Myocyte (in vitro differentiated cells): Measurements from ENCODE around the gene ADAMTS14. TPM values are rescaled to one million over a fixed set of nuclear protein-coding genes. Genes with fewer than 3 reads are reported as not detected.

Source experiments
- DNase-seq: peaks from one replicate; pipeline ENCODE4 v3.0.0-alpha.2; 2012; ENCODE audit warnings: low read depth
- total RNA-seq: library from RNA; depleted of rRNA; stranded (reverse); fragments of >200 nt; gene quantifications from 2 replicates; pipeline ENCODE4 v1.2.3, GENCODE V29; 2014

ADAMTS14 gene
- total RNA-seq, 1 donor from 2014 or later = 7.1 TPM

GRCh38 chr10:70673929-70674559 lies 1.7 kb downstream of the ADAMTS14 start:
- no peak for DNase-seq

- DNase-seq = peak; percentile 69
These were observed 2.5 kb downstream of the ADAMTS14 start for GRCh38 chr10:70674560-70675495.

- no peak for DNase-seq
These were observed 3.3 kb downstream of the ADAMTS14 start for GRCh38 chr10:70675496-70676161.

GRCh38 chr10:70676511-70676910 lies 4.2 kb downstream of the ADAMTS14 start:
- no peak for DNase-seq

- DNase-seq = no peak
These were observed 4.7 kb downstream of the ADAMTS14 start for GRCh38 chr10:70677016-70677415.

GRCh38 chr10:70677620-70678249 lies 5.4 kb downstream of the ADAMTS14 start:
- DNase-seq = no peak

GRCh38 chr10:70678250-70678635 lies 5.9 kb downstream of the ADAMTS14 start:
- DNase-seq = no peak

- DNase-seq = no peak
These were observed 6.6 kb downstream of the ADAMTS14 start for GRCh38 chr10:70678757-70679489.

- no peak for DNase-seq
These were observed 7.2 kb downstream of the ADAMTS14 start for GRCh38 chr10:70679498-70679897.

GRCh38 chr10:70680899-70681730 lies 8.8 kb downstream of the ADAMTS14 start:
- DNase-seq = peak; percentile 92

GRCh38 chr10:70681731-70682005 lies 9.4 kb downstream of the ADAMTS14 start:
- DNase-seq = no peak

GRCh38 chr10:70682920-70683600 lies 10.8 kb downstream of the ADAMTS14 start:
- no peak for DNase-seq

GRCh38 chr10:70683601-70683934 lies 11.3 kb downstream of the ADAMTS14 start:
- no peak for DNase-seq

- DNase-seq = no peak
These were observed 11.6 kb downstream of the ADAMTS14 start for GRCh38 chr10:70683940-70684339.

GRCh38 chr10:70684374-70684773 lies 12.1 kb downstream of the ADAMTS14 start:
- DNase-seq = no peak

- DNase-seq = no peak
These were observed 12.6 kb downstream of the ADAMTS14 start for GRCh38 chr10:70684839-70685454.

- DNase-seq = no peak
These were observed 13.2 kb downstream of the ADAMTS14 start for GRCh38 chr10:70685455-70685911.

GRCh38 chr10:70688828-70689227 lies 16.5 kb downstream of the ADAMTS14 start:
- DNase-seq = no peak

- no peak for DNase-seq
These were observed 17.4 kb downstream of the ADAMTS14 start for GRCh38 chr10:70689661-70690060.
